Muscle layer of colon (tissue), 2 donors: Measurements from ENCODE around the gene LFNG.
A peak's percentile ranks its signal among the peaks of the same experiment; 100 is the strongest.

ENCODE experiments used
- H3K27ac ChIP-seq: one replicate; pipeline ENCODE4 v1.7.0; 2013; ENCODE audit warnings: low read depth, mild to moderate bottlenecking, low read length, moderate library complexity
- H3K27me3 ChIP-seq, 2 donors: one replicate each; pipeline ENCODE4 v1.7.0; 2013; ENCODE audit warnings: low read length in 2 of 2, mild to moderate bottlenecking in 2 of 2; ENCODE audit not compliant: insufficient read depth in 2 of 2, control insufficient read depth in 1 of 2
- H3K36me3 ChIP-seq: one replicate; pipeline ENCODE4 v1.7.0; 2013; ENCODE audit warnings: mild to moderate bottlenecking, low read length; ENCODE audit not compliant: insufficient read depth
- H3K4me1 ChIP-seq: one replicate; pipeline ENCODE4 v1.7.0; 2013; ENCODE audit warnings: mild to moderate bottlenecking, low read length; ENCODE audit not compliant: insufficient read depth
- H3K4me3 ChIP-seq, 2 donors: one replicate each; pipeline ENCODE4 v1.7.0; 2013; ENCODE audit warnings: low read length in 2 of 2, low read depth in 1 of 2, mild to moderate bottlenecking in 1 of 2, moderate library complexity in 1 of 2
- H3K9ac ChIP-seq: one replicate; pipeline ENCODE4 v1.7.0; 2013; ENCODE audit warnings: low read length
- H3K9me3 ChIP-seq: one replicate; pipeline ENCODE4 v1.7.0; 2013; ENCODE audit warnings: mild to moderate bottlenecking, low read length
- donor health status: abdominal sarcoma.
- donor health status: Adenocarcinoma of cecum.

Gene LFNG

GRCh38 chr7:2519119-2519930 lies at the start of gene LFNG:
Gene LFNG (plus strand): TSS chr7:2519774. CDS start chr7:2519862, 88 bp downstream.
- no peak within 1 kb of the TSS for H3K27ac ChIP-seq
- no peaks in the 10 kb centered on the region for H3K36me3 ChIP-seq
- H3K4me1 ChIP-seq, result peaks cover 5% of the 10 kb centered on the region
- peak within 1 kb of the TSS in 1 of 2 donors; percentile 60 for H3K4me3 ChIP-seq
- H3K9ac ChIP-seq, result no peak within 1 kb of the TSS
- peaks cover 18 to 51% of the 10 kb centered on the region in 2 donors for H3K27me3 ChIP-seq
- H3K9me3 ChIP-seq, result no peaks in the 10 kb centered on the region

GRCh38 chr7:2470204-2471021 lies 49.2 kb upstream of the LFNG start:
- Histone ChIP-seq H3K4me1 (no peaks in the 10 kb centered on the region), H3K9ac (no peak overlapping the region), H3K27ac (no peak overlapping the region), H3K9me3 (no peaks in the 10 kb centered on the region), H3K4me3 (no peak overlapping the region), H3K27me3 (peaks cover 0 to 8% of the 10 kb centered on the region in 2 donors), H3K36me3 (no peaks in the 10 kb centered on the region)

- Histone ChIP-seq H3K9me3 (no peaks in the 10 kb centered on the region), H3K4me1 (no peaks in the 10 kb centered on the region), H3K27me3 (peaks cover 0 to 10% of the 10 kb centered on the region in 2 donors), H3K4me3 (no peak overlapping the region), H3K9ac (no peak overlapping the region), H3K27ac (no peak overlapping the region), H3K36me3 (no peaks in the 10 kb centered on the region)
These were observed 48.6 kb upstream of the LFNG start for GRCh38 chr7:2471022-2471329.

- Histone ChIP-seq H3K4me3 (no peak overlapping the region), H3K4me1 (no peaks in the 10 kb centered on the region), H3K9ac (no peak overlapping the region), H3K9me3 (no peaks in the 10 kb centered on the region), H3K36me3 (no peaks in the 10 kb centered on the region), H3K27ac (no peak overlapping the region), H3K27me3 (peaks cover 0 to 10% of the 10 kb centered on the region in 2 donors)
These were observed 48.2 kb upstream of the LFNG start for GRCh38 chr7:2471396-2471795.

- H3K4me3 ChIP-seq, result no peak overlapping the region
- peaks cover 0 to 23% of the 10 kb centered on the region in 2 donors for H3K27me3 ChIP-seq
- no peaks in the 10 kb centered on the region for H3K36me3 ChIP-seq
- H3K9me3 ChIP-seq, result no peaks in the 10 kb centered on the region
- no peak overlapping the region for H3K9ac ChIP-seq
- peaks cover 1% of the 10 kb centered on the region for H3K4me1 ChIP-seq
- H3K27ac ChIP-seq, result no peak overlapping the region
These were observed 46.8 kb upstream of the LFNG start for GRCh38 chr7:2472739-2473138.

GRCh38 chr7:2473496-2474180 lies 45.9 kb upstream of the LFNG start:
- no peak overlapping the region for H3K4me3 ChIP-seq
- H3K9me3 ChIP-seq, result no peaks in the 10 kb centered on the region
- no peaks in the 10 kb centered on the region for H3K36me3 ChIP-seq
- H3K27me3 ChIP-seq, result peaks cover 0 to 25% of the 10 kb centered on the region in 2 donors
- no peak overlapping the region for H3K27ac ChIP-seq
- no peak overlapping the region for H3K9ac ChIP-seq
- H3K4me1 ChIP-seq, result peaks cover 8% of the 10 kb centered on the region

- peaks cover 0 to 25% of the 10 kb centered on the region in 2 donors for H3K27me3 ChIP-seq
- H3K27ac ChIP-seq, result no peak overlapping the region
- no peaks in the 10 kb centered on the region for H3K36me3 ChIP-seq
- no peak overlapping the region for H3K9ac ChIP-seq
- H3K9me3 ChIP-seq, result no peaks in the 10 kb centered on the region
- no peak overlapping the region for H3K4me3 ChIP-seq
- peaks cover 8% of the 10 kb centered on the region for H3K4me1 ChIP-seq
These were observed 45.4 kb upstream of the LFNG start for GRCh38 chr7:2474224-2474623.

GRCh38 chr7:2474813-2475677 lies 44.5 kb upstream of the LFNG start:
- Histone ChIP-seq H3K9ac (no peak overlapping the region), H3K36me3 (no peaks in the 10 kb centered on the region), H3K27ac (no peak overlapping the region), H3K4me3 (no peak overlapping the region), H3K4me1 (peaks cover 8% of the 10 kb centered on the region), H3K9me3 (no peaks in the 10 kb centered on the region), H3K27me3 (peaks cover 0 to 31% of the 10 kb centered on the region in 2 donors)

GRCh38 chr7:2475678-2476015 lies 43.9 kb upstream of the LFNG start:
- no peak overlapping the region for H3K27ac ChIP-seq
- no peak overlapping the region for H3K4me3 ChIP-seq
- H3K27me3 ChIP-seq, result peaks cover 0 to 37% of the 10 kb centered on the region in 2 donors
- H3K4me1 ChIP-seq, result peaks cover 8% of the 10 kb centered on the region
- no peaks in the 10 kb centered on the region for H3K36me3 ChIP-seq
- no peaks in the 10 kb centered on the region for H3K9me3 ChIP-seq
- H3K9ac ChIP-seq, result no peak overlapping the region

GRCh38 chr7:2476298-2476697 lies 43.3 kb upstream of the LFNG start, which contains the start of gene GRIFIN:
Gene GRIFIN (minus strand): TSS chr7:2476398. CDS start chr7:2476383, 15 bp downstream.
- Histone ChIP-seq H3K4me3 (no peak within 1 kb of the TSS), H3K36me3 (no peaks in the 10 kb centered on the region), H3K9ac (no peak within 1 kb of the TSS), H3K4me1 (peaks cover 8% of the 10 kb centered on the region), H3K27ac (no peak within 1 kb of the TSS), H3K9me3 (no peaks in the 10 kb centered on the region), H3K27me3 (peaks cover 0 to 39% of the 10 kb centered on the region in 2 donors)
